ENCODE data around the gene PCK2.
"Not testable (repeated sequence)": the region's sequence is repeated elsewhere in the genome, so short reads cannot be mapped to it uniquely, and the experiment has no call there.

The PCK2 gene

GRCh38 chr14:24098229-24098926 is 4.3 kb downstream of the PCK2 start:
- no peak for DNase-seq

- no peak for DNase-seq
Measured at GRCh38 chr14:24098927-24099813, 5.1 kb downstream of the PCK2 start.

- DNase-seq: no peak
Measured at GRCh38 chr14:24100197-24100981, 6.3 kb downstream of the PCK2 start.

- DNase-seq: no peak
Measured at GRCh38 chr14:24100982-24101494, 6.9 kb downstream of the PCK2 start.

- no peak for DNase-seq
Measured at GRCh38 chr14:24102357-24103048, 8.4 kb downstream of the PCK2 start.

- DNase-seq: no peak
Measured at GRCh38 chr14:24103451-24103850, 9.3 kb downstream of the PCK2 start.

GRCh38 chr14:24105609-24106239 is 11.6 kb downstream of the PCK2 start:
- DNase-seq: not testable (repeated sequence)

GRCh38 chr14:24106672-24107271 is 12.7 kb downstream of the PCK2 start:
- DNase-seq: no peak

- DNase-seq: no peak
Measured at GRCh38 chr14:24108336-24108874, 14.3 kb downstream of the PCK2 start.

GRCh38 chr14:24110060-24110459 is 15.9 kb downstream of the PCK2 start:
- no peak for DNase-seq

- no peak for DNase-seq
Measured at GRCh38 chr14:24110523-24110922, 16.4 kb downstream of the PCK2 start.

- DNase-seq: no peak
Measured at GRCh38 chr14:24113379-24113800, 19.3 kb downstream of the PCK2 start.

GRCh38 chr14:24113801-24114531 is 19.9 kb downstream of the PCK2 start:
- DNase-seq: peak; percentile 67 to 68

GRCh38 chr14:24114532-24115421 is 20.7 kb downstream of the PCK2 start, which contains the start of the genes DCAF11 and NRL:
DCAF11 (plus strand) TSS chr14:24114777; CDS start chr14:24115595, 818 bp downstream.
NRL (minus strand) TSS chr14:24114949; CDS start chr14:24082848, 32,101 bp downstream.
- peak; percentile 98 for DNase-seq

- no peak for DNase-seq
Measured at GRCh38 chr14:24115422-24116127, 21.5 kb downstream of the PCK2 start.

- no peak for DNase-seq
Measured at GRCh38 chr14:24116128-24116814, 22.2 kb downstream of the PCK2 start.

- DNase-seq: no peak
Measured at GRCh38 chr14:24117179-24117578, 23.1 kb downstream of the PCK2 start.

- no peak for DNase-seq
Measured at GRCh38 chr14:24119691-24120090, 25.6 kb downstream of the PCK2 start.

Measured in NCI-H1930 (cell line).